RWPE2 (cell line): ENCODE results near the gene ZNF227.
A peak's percentile ranks its signal among the peaks of the same experiment; 100 is the strongest.

Experiments used
- ATAC-seq: fragments of 200-7000 bp; cut with Tn5 transposase; 3 replicates; pipeline ENCODE4 v1.9.1; 2021; ENCODE audit warnings: low read depth
- DNase-seq: peaks from one replicate; pipeline ENCODE4 v3.0.0-alpha.2; 2020; ENCODE audit warnings: low spot score
- H3K27ac ChIP-seq: fragments of 450-650 bp; 2 replicates; pipeline ENCODE4 v1.5.1; 2017; ENCODE audit warnings: mild to moderate bottlenecking; ENCODE audit not compliant: poor library complexity, severe bottlenecking
- H3K27me3 ChIP-seq: fragments of 250-450 bp; sonication (Bioruptor Pico); 2 replicates; pipeline ENCODE4 v1.5.1; 2021; ENCODE audit warnings: mild to moderate bottlenecking, moderate library complexity; ENCODE audit not compliant: insufficient read depth, poor library complexity, severe bottlenecking
- H3K36me3 ChIP-seq: fragments of 250-450 bp; sonication (Bioruptor Pico); 2 replicates; pipeline ENCODE4 v1.5.1; 2020; ENCODE audit warnings: low read depth, mild to moderate bottlenecking, moderate library complexity
- H3K4me1 ChIP-seq: fragments of 250-450 bp; sonication (Bioruptor Pico); 2 replicates; pipeline ENCODE4 v1.5.1; 2021; ENCODE audit warnings: mild to moderate bottlenecking, moderate library complexity; ENCODE audit not compliant: insufficient read depth, poor library complexity, severe bottlenecking
- H3K4me3 ChIP-seq: fragments of 250-450 bp; sonication (Bioruptor Pico); 2 replicates; pipeline ENCODE4 v1.5.1; 2021; ENCODE audit warnings: mild to moderate bottlenecking, moderate library complexity; ENCODE audit not compliant: severe bottlenecking
- H3K9me3 ChIP-seq: fragments of 250-450 bp; sonication (Bioruptor Pico); 2 replicates; pipeline ENCODE4 v1.5.1; 2021; ENCODE audit warnings: mild to moderate bottlenecking, moderate library complexity; ENCODE audit not compliant: severe bottlenecking
- TF ChIP-seq, protein P1 (sequence below): fragments of 450-650 bp; IDR thresholded peaks from one replicate; pipeline ENCODE4 v1.5.1; 2017; ENCODE audit warnings: mild to moderate bottlenecking, moderate library complexity; ENCODE audit not compliant: poor library complexity, severe bottlenecking

ZNF227 gene

GRCh38 chr19:44258136-44258535 is 45.8 kb downstream of the ZNF227 start:
- ATAC-seq (no peak), DNase-seq (no peak)
- TF ChIP-seq, protein P1, sequence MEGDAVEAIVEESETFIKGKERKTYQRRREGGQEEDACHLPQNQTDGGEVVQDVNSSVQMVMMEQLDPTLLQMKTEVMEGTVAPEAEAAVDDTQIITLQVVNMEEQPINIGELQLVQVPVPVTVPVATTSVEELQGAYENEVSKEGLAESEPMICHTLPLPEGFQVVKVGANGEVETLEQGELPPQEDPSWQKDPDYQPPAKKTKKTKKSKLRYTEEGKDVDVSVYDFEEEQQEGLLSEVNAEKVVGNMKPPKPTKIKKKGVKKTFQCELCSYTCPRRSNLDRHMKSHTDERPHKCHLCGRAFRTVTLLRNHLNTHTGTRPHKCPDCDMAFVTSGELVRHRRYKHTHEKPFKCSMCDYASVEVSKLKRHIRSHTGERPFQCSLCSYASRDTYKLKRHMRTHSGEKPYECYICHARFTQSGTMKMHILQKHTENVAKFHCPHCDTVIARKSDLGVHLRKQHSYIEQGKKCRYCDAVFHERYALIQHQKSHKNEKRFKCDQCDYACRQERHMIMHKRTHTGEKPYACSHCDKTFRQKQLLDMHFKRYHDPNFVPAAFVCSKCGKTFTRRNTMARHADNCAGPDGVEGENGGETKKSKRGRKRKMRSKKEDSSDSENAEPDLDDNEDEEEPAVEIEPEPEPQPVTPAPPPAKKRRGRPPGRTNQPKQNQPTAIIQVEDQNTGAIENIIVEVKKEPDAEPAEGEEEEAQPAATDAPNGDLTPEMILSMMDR: no peak
- peaks cover 4% of the 10 kb centered on the region for H3K9me3 ChIP-seq
- no peak overlapping the region for H3K27ac ChIP-seq
- H3K27me3 ChIP-seq: no peaks in the 10 kb centered on the region
- no peaks in the 10 kb centered on the region for H3K4me1 ChIP-seq
- no peak overlapping the region for H3K4me3 ChIP-seq
- no peaks in the 10 kb centered on the region for H3K36me3 ChIP-seq

- no peaks in the 10 kb centered on the region for H3K36me3 ChIP-seq
- TF ChIP-seq, protein P1: no peak
- ATAC-seq (no peak), DNase-seq (no peak)
- H3K4me1 ChIP-seq: no peaks in the 10 kb centered on the region
- H3K4me3 ChIP-seq: no peak overlapping the region
- no peaks in the 10 kb centered on the region for H3K27me3 ChIP-seq
- H3K27ac ChIP-seq: no peak overlapping the region
- H3K9me3 ChIP-seq: peaks cover 4% of the 10 kb centered on the region
Observed at GRCh38 chr19:44258835-44259413, 46.6 kb downstream of the ZNF227 start.

DNA sequence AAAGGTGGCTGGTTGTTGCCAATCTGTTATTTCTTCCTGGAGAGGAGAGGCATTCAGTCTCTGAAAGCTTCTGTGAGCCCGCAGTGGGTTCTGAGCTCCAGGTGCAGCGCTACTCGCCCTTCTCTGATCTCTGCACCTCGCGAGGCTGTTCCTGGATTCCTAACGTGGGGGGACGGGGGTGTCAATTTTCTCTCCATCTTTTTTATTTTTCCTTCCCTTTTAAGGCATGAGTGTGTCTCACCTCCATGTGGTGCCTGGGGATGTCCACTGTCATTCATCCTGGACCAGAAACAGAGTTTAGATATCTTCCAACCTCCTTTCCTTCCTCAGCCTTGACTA is 48.0 kb downstream of the ZNF227 start:
- Histone ChIP-seq H3K9me3 (peaks cover 4% of the 10 kb centered on the region), H3K27ac (no peak overlapping the region), H3K4me1 (no peaks in the 10 kb centered on the region), H3K36me3 (no peaks in the 10 kb centered on the region), H3K27me3 (no peaks in the 10 kb centered on the region), H3K4me3 (peak overlapping the region; percentile 21)
- no peak for DNase-seq
- ATAC-seq: peak; percentile 24; the same call in 1 of the 3 replicates
- TF ChIP-seq, protein P1: no peak

DNA sequence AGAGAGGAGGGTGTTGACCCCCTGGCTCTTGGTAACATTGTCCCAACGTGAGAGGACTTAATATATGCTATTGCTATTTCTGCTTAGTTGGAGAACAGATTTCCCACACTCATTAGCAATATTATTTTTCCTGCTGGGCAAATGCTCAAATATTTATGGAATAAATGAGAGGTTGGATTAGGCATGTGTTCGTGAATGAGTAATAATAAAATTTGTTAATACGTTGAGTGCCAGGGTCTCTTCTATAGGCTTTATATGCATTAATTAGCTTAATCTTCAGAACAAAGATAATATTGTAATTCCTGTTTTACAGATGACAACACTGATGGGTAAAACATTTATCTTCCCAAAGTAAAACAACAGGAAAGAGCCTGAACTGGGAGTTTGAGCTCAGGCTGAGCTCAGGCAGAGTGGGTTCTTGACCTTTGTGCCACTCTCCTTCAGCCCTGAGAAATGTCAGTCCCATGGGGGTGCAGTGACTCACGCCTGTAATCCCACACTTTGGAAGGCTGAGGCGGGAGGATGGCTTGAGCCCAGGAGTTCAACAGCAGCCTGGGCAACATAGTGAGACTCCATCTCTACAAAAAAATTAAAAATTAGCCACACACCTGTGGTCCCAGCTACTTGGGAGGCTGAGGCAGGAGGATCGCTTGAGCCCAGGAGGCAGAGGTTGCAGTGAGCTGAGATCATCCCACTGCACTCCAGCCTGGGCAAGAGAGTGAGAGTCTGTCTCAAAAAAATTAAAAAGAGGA is 48.5 kb downstream of the ZNF227 start:
- DNase-seq (no peak), ATAC-seq (no peak)
- H3K36me3 ChIP-seq: no peaks in the 10 kb centered on the region
- H3K4me3 ChIP-seq: no peak overlapping the region
- TF ChIP-seq, protein P1: no peak
- H3K9me3 ChIP-seq: peaks cover 4% of the 10 kb centered on the region
- H3K27me3 ChIP-seq: no peaks in the 10 kb centered on the region
- H3K27ac ChIP-seq: no peak overlapping the region
- H3K4me1 ChIP-seq: no peaks in the 10 kb centered on the region

GRCh38 chr19:44277331-44277730 is 65.0 kb downstream of the ZNF227 start:
- TF ChIP-seq, protein P1: no peak
- Histone ChIP-seq H3K9me3 (no peaks in the 10 kb centered on the region), H3K27ac (peak overlapping the region; percentile 38), H3K4me1 (peaks cover 9% of the 10 kb centered on the region), H3K27me3 (no peaks in the 10 kb centered on the region), H3K4me3 (no peak overlapping the region), H3K36me3 (no peaks in the 10 kb centered on the region)
- ATAC-seq (no peak), DNase-seq (no peak)
